Measurements from ENCODE around the gene ATP5F1E. TPM values are rescaled to one million over a fixed set of nuclear protein-coding genes. Genes with fewer than 3 reads are reported as not detected.

ATP5F1E gene
- total and polyA plus RNA-seq, 2 experiments from 2014 or later: 12.9 to 211 TPM

DNA sequence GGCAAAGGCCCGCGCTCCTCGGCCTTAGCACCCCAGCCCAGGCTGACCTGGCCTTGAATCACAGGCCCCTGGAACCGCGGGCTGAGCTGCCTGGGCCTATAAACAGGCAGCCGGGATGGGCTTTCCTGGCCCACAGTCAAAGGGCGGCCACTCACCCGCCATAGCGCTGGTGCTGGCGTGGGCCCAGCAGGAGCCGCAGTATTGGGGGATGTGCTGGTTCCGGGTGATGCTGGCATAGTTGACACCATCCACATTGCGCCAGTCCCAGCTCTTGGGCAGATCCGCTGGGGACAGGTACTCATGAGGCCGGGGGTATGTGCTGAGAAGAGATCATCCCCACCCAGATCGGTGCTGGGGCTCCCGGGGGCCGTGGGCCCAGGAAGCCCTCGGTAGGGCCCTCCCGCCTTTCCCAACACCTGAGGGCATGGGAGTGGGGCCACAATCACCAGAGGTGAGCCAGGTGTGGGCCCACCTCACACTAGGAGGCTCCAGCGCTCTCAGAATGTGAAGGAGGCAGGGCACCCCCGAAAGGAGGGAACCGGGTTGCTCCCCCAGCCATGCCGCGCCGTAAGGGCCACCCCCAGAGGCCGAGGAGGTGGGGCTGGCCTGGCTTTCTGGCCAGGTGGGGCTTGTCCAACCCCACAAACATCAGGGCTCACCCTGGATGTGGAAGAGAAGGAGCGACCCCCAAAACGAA, 25.8 kb downstream of the ATP5F1E start:
- ATAC-seq: peak; percentile 21
- no peaks in the 10 kb centered on the region for H3F3A ChIP-seq (replicated peaks; ENCODE audit: low read depth)
- H3K4me2 ChIP-seq: peak overlapping the region; percentile 96
- Mint-ChIP-seq H3K36me3 (ENCODE audit: low read depth) (no peaks in the 10 kb centered on the region; the same call in 2 of the 3 replicates), H3K4me3 (peak overlapping the region; percentile 65; the same call in 2 of the 3 replicates), H3K27me3 (ENCODE audit: insufficient read depth, low read depth, poor library complexity) (peaks cover 24% of the 10 kb centered on the region), H3K4me1 (peaks cover 24% of the 10 kb centered on the region), H3K27ac (no peak overlapping the region), H3K9me3 (no peaks in the 10 kb centered on the region)
- H3K27ac ChIP-seq (ENCODE audit: low read depth): no peak overlapping the region
- peak; percentile 33 for DNase-seq (ENCODE audit: low spot score)
- H3K27me3 ChIP-seq (ENCODE audit: insufficient read depth): peaks cover 11% of the 10 kb centered on the region
- H3K36me3 ChIP-seq (ENCODE audit: insufficient read depth): no peaks in the 10 kb centered on the region
- H3K9me2 ChIP-seq (ENCODE audit: insufficient read depth): no peaks in the 10 kb centered on the region
- peak overlapping the region; percentile 65 for H3K4me3 ChIP-seq
- TF ChIP-seq STAT1 (IDR thresholded peaks at IDR 0.05; ENCODE audit: unreplicated experiment): no peak
- no peak for TF ChIP-seq ZNF331 (CRISPR knock-in tag; IDR thresholded peaks at IDR 0.05; ENCODE audit: low read depth)
- no peak for TF ChIP-seq CREB1 (CRISPR knock-in tag; IDR thresholded peaks at IDR 0.05; ENCODE audit: low read depth)
- TF ChIP-seq, protein P1, sequence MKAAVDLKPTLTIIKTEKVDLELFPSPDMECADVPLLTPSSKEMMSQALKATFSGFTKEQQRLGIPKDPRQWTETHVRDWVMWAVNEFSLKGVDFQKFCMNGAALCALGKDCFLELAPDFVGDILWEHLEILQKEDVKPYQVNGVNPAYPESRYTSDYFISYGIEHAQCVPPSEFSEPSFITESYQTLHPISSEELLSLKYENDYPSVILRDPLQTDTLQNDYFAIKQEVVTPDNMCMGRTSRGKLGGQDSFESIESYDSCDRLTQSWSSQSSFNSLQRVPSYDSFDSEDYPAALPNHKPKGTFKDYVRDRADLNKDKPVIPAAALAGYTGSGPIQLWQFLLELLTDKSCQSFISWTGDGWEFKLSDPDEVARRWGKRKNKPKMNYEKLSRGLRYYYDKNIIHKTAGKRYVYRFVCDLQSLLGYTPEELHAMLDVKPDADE (IDR thresholded peaks at IDR 0.05): no peak
- no peak for TF ChIP-seq ZNF462 (CRISPR knock-in tag; IDR thresholded peaks at IDR 0.05)
- TF ChIP-seq EZH2phosphoT487 (IDR thresholded peaks at IDR 0.05; ENCODE audit: unreplicated experiment): no peak
- H4K20me1 ChIP-seq (replicated peaks; ENCODE audit: insufficient read depth): 0 out of 2 replicates have a peak, but pooled peaks cover 5% of the 10 kb centered on the region
- H3K79me2 ChIP-seq (replicated peaks; ENCODE audit: insufficient read depth): no peaks in the 10 kb centered on the region
- H2AFZ ChIP-seq: peak overlapping the region; percentile 81
- H3K4me1 ChIP-seq (ENCODE audit: insufficient read depth): peaks cover 1% of the 10 kb centered on the region; the same call in 1 of the 2 replicates
